CD4-positive, alpha-beta T cell treated with Interleukin-15 for 1 hour (primary cell): ENCODE results near the gene PACSIN3.
"Not testable (repeated sequence)": the region's sequence is repeated elsewhere in the genome, so short reads cannot be mapped to it uniquely, and the experiment has no call there.

Experiments
- DNase-seq: peaks from one replicate; pipeline ENCODE4 v3.0.0-alpha.2; 2020

The PACSIN3 gene

GRCh38 chr11:47186076-47186699 is at the start of gene PACSIN3:
Gene PACSIN3, minus strand, starts transcription at chr11:47186434. Its CDS starts 3,707 bp downstream, at chr11:47182727.
- DNase-seq = peak; percentile 29

GRCh38 chr11:47235163-47235562 is 48.9 kb upstream of the PACSIN3 start:
- no peak for DNase-seq

GRCh38 chr11:47234669-47235100 is 48.5 kb upstream of the PACSIN3 start:
- peak; percentile 81 for DNase-seq

- peak; percentile 23 for DNase-seq
Measured at GRCh38 chr11:47233989-47234668, 47.9 kb upstream of the PACSIN3 start.

- no peak for DNase-seq
Measured at GRCh38 chr11:47233051-47233450, 46.8 kb upstream of the PACSIN3 start.

- DNase-seq = no peak
Measured at GRCh38 chr11:47229161-47229560, 42.9 kb upstream of the PACSIN3 start.

- DNase-seq = no peak
Measured at GRCh38 chr11:47225552-47226400, 39.5 kb upstream of the PACSIN3 start.

GRCh38 chr11:47222696-47223095 is 36.5 kb upstream of the PACSIN3 start:
- no peak for DNase-seq

GRCh38 chr11:47220401-47220821 is 34.2 kb upstream of the PACSIN3 start:
- no peak for DNase-seq

GRCh38 chr11:47216121-47216798 is 30.0 kb upstream of the PACSIN3 start:
- DNase-seq = peak; percentile 24

GRCh38 chr11:47215366-47215910 is 29.2 kb upstream of the PACSIN3 start:
- DNase-seq = no peak

- DNase-seq = peak; percentile 85
Measured at GRCh38 chr11:47213950-47214565, 27.8 kb upstream of the PACSIN3 start.

GRCh38 chr11:47212938-47213337 is 26.7 kb upstream of the PACSIN3 start:
- no peak for DNase-seq

GRCh38 chr11:47208628-47209027 is 22.4 kb upstream of the PACSIN3 start:
- no peak for DNase-seq

GRCh38 chr11:47208008-47208552 is 21.8 kb upstream of the PACSIN3 start:
- DNase-seq = not testable (repeated sequence)

GRCh38 chr11:47207459-47207858 is 21.2 kb upstream of the PACSIN3 start:
- DNase-seq = no peak

GRCh38 chr11:47206577-47206976 is 20.3 kb upstream of the PACSIN3 start:
- DNase-seq = not testable (repeated sequence)

- no peak for DNase-seq
Measured at GRCh38 chr11:47204637-47204989, 18.4 kb upstream of the PACSIN3 start.

- no peak for DNase-seq
Measured at GRCh38 chr11:47202576-47202975, 16.3 kb upstream of the PACSIN3 start.

- no peak for DNase-seq
Measured at GRCh38 chr11:47201015-47201414, 14.8 kb upstream of the PACSIN3 start.

GRCh38 chr11:47198161-47198560 is 11.9 kb upstream of the PACSIN3 start:
- DNase-seq = not testable (repeated sequence)

GRCh38 chr11:47192111-47192510 is 5.9 kb upstream of the PACSIN3 start:
- DNase-seq = no peak
